Muscle of arm (tissue), 12 donors: Measurements from ENCODE around the gene CIC. TPM values are rescaled to one million over a fixed set of nuclear protein-coding genes. Genes with fewer than 3 reads are reported as not detected.

Experiments
- DNase-seq: peaks from one replicate; pipeline ENCODE4 v3.0.0-alpha.2; 2013
- polyA plus RNA-seq, 12 donors: library from polyadenylated mRNA; unstranded; fragments of 120-200 nt; gene quantifications; one replicate each; pipeline ENCODE4 v1.2.1, GENCODE V29; 2013; ENCODE audit not compliant: insufficient read length in 12 of 12

The CIC gene
- polyA plus RNA-seq, 12 donors = 25.3 to 66.6 (median 31.6) TPM; not detected in 1

DNA sequence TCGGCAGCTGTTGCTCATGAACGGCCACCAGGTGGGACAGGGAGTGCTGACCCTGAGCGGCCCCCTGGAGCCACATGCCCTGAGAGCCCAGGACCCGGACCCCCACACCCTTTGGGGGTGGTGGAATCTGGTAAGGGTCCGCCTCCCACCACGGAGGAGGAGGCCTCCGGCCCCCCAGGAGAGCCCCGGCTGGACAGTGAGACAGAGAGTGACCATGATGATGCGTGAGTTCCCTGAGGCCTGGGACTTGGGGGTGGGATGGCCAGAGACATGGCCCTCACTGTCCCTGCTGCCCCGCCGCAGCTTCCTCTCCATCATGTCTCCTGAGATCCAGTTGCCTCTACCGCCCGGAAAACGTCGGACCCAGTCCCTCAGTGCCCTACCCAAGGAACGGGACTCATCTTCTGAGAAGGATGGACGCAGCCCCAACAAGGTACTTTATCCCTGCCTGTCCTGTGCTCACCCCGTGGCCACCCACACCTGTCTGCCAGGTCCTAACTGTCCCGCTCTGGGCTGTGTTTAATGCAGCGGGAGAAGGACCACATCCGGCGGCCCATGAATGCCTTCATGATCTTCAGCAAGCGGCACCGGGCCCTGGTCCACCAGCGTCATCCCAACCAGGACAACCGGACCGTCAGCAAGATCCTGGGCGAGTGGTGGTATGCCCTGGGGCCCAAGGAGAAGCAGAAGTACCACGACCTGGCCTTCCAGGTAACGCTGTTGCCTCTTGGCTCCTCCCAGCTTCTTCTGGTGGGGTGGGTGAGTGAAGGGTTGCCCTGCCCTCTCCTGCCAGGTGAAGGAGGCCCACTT is 18.2 kb downstream of the CIC start:
- no peak for DNase-seq

DNA sequence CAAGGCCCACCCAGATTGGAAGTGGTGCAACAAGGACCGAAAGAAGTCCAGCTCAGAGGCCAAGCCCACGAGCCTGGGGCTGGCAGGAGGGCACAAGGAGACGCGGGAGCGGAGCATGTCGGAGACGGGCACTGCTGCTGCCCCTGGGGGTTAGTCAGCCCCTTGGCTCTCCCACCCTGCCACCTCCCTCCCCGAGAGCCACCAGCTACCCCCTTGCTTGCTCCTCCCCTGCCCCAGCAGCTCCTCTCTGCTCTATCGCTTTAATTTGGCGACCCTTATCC is 18.7 kb downstream of the CIC start:
- no peak for DNase-seq

- DNase-seq = no peak
These were observed 19.3 kb downstream of the CIC start for GRCh38 chr19:42288387-42288786.

DNA sequence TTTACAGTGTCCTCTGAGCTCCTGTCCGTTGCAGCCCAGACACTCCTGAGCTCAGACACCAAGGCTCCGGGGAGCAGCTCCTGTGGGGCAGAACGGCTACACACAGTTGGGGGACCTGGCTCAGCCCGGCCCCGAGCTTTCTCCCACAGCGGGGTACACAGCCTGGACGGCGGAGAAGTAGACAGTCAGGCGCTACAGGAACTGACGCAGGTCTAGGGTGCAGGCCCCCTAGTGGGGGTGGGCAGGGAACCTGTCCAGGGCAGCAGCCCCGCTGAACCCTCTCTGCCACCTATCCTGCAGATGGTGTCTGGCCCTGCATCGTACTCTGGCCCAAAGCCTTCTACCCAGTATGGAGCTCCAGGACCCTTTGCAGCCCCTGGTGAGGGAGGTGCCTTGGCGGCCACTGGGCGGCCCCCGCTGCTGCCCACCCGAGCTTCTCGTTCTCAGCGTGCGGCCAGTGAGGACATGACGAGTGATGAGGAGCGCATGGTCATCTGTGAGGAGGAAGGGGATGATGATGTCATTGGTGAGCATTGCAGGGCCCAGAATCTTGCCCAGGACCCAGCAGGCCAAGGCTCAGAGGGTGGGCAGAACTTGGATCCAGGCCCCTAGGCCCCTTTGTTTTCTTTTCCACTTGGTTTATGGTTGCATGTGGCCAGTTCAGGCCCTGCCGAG is 20.0 kb downstream of the CIC start:
- DNase-seq = no peak

- DNase-seq = no peak
These were observed 20.5 kb downstream of the CIC start for GRCh38 chr19:42289556-42290041.

- no peak for DNase-seq
These were observed 21.1 kb downstream of the CIC start for GRCh38 chr19:42290136-42290522.

DNA sequence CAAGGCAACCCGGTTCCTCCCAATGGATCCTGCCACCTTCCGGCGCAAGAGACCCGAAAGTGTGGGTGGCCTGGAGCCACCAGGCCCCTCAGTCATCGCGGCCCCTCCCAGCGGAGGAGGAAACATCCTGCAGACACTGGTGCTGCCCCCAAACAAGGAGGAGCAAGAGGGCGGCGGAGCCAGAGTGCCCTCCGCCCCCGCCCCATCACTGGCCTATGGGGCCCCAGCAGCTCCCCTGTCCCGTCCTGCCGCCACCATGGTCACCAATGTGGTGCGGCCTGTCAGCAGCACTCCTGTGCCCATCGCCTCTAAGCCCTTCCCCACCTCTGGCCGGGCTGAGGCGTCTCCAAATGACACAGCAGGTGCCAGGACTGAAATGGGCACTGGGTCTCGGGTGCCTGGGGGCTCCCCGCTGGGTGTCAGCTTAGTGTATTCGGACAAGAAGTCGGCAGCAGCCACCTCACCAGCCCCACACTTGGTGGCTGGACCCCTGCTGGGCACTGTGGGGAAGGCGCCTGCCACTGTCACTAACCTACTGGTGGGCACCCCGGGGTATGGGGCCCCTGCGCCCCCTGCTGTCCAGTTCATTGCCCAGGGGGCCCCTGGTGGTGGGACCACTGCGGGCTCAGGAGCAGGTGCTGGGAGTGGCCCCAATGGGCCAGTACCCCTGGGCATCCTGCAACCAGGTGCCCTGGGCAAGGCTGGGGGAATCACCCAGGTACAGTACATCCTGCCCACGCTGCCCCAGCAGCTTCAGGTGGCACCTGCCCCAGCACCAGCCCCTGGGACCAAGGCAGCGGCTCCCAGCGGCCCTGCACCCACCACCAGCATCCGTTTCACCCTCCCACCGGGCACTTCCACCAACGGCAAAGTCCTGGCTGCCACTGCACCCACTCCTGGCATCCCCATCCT is 21.7 kb downstream of the CIC start:
- no peak for DNase-seq

DNA sequence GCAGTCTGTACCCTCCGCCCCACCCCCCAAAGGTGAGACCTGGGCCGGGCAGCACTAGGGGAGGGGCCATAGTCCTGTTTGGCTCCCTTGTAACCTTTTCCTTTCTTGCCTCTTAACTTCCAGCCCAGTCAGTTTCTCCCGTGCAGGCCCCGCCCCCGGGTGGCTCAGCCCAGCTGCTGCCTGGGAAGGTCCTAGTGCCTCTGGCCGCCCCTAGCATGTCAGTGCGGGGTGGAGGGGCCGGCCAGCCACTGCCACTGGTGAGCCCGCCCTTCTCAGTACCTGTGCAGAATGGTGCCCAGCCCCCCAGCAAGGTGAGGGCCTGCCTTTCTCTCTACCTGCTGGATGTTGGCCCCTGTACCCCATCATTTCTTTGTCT is 22.4 kb downstream of the CIC start:
- no peak for DNase-seq

DNA sequence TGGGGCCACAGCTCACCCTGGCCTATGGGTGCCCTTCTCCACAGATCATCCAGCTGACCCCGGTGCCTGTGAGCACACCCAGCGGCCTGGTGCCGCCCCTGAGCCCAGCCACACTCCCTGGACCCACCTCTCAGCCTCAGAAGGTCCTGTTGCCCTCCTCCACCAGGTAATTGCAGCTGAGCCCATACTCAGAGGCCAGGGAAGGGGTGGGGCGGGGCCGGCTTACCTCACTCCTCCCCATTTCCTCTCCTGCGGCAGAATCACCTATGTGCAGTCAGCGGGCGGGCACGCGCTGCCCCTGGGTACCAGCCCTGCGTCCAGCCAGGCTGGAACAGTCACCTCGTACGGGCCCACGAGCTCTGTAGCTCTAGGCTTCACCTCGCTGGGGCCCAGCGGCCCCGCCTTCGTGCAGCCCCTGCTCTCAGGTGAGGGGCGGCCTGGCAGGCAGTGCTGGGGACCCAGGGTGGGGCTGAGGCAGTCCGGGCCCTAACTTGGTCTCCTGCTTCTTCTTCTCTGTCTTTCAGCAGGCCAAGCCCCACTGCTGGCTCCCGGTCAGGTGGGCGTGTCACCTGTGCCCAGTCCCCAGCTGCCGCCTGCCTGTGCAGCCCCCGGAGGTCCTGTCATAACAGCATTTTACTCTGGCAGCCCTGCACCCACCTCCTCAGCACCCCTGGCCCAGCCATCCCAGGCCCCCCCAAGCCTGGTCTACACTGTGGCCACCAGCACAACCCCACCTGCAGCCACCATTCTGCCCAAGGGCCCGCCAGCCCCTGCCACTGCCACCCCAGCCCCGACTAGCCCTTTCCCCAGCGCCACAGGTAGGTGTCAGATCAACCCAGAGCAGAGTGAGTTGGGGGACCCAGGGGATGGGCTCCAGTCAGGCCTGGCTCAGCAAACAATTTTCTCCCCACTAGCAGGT is 23.2 kb downstream of the CIC start:
- no peak for DNase-seq

DNA sequence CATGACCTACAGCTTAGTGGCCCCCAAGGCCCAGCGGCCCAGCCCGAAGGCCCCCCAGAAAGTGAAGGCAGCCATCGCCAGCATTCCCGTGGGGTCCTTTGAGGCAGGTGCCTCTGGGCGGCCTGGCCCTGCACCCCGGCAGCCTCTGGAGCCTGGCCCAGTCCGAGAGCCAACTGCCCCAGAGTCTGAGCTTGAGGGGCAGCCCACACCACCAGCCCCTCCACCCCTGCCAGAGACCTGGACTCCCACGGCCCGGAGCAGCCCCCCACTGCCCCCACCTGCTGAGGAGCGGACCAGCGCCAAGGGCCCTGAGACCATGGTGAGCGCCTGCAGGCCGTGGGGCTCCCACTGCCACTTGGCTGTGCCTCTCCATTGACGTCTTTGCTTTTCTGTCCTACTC is 23.9 kb downstream of the CIC start:
- DNase-seq = no peak

- no peak for DNase-seq
These were observed 24.5 kb downstream of the CIC start for GRCh38 chr19:42293540-42293939.

DNA sequence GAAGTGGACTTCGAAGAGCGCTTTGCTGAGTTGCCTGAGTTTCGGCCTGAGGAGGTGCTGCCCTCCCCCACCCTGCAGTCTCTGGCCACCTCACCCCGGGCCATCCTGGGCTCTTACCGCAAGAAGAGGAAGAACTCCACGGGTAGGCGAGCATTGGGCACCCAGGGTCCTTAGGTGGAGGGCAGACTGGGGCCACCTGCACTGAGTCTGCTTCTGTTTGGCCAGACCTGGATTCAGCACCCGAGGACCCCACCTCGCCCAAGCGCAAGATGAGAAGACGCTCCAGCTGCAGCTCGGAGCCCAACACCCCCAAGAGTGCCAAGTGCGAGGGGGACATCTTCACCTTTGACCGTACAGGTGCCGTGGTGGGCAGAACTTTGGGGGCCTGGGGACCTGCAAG is 24.9 kb downstream of the CIC start:
- no peak for DNase-seq

- DNase-seq = no peak
These were observed 25.6 kb downstream of the CIC start for GRCh38 chr19:42294471-42295137.

DNA sequence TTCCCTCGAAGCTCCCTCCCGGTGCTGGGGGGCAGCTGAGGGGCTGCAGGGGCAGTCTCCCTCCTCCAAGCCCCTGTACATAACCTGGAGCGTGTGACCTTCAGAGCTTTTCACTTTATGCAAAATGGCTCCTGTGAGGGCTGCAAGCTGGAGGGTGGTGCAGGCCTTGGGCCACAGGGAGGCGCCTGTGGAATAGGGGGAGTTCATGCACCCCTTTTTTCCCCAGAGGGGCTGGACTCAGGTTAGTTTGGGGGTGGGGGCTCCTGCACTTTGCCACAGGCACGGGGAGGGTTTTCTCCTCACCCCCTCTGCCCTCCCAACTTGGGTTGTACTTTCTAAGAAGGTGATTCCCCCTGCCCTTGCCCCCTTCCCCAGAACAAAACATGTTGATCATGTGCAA is 26.3 kb downstream of the CIC start:
- no peak for DNase-seq

DNA sequence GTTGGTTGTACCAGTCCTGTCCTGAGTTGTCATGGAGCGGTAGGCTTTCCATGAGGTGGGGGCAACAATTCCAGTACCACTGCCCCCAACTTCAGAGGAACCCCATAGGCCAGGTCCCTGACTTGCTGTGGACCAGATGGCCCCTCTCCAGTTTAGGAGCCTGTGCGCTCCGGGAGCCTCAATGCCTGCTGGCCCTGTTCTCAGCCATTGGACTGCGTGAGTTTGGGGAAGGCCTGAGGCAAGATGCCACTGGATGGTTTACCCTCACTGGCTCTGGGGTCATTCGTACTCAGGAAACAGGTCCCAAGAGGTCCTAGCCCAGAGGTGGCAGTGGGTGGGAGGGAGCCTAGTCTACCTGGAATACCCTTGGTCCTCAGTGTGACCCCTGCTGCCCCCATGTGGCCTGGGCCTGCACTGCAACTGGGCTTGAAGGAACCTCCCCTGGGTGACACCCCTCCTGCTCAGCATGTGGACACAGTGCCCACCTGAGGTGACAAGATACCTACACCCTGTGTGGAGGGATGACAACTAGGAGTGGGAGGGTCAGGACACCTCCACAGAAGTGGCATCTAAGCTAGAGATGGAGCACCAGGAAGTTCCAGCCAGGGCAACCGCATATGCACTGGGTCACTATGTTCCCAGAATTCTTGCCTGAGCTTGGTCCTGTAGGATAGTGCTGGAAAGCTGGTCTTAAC is 26.9 kb downstream of the CIC start:
- DNase-seq = no peak

DNA sequence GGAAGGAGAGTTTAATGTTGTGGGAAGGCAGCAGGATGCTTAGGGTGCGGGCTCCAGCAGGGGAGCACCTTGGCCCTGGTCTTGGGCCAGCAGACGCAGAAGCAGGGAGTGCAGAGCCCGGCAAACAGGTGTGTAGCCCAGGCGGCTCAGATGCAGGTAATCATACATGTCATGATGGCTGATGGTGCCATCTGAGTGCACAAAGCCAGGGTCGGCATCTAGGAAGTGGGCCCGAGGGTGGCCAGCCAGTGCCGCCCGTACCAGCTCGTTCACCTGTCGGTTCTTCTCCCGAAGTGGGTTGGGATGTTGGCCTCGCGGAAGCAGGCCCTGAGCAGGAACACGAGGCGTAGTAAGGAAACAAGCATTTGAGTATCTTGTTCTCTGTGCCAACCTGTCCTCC is 28.0 kb downstream of the CIC start:
- DNase-seq = no peak

DNA sequence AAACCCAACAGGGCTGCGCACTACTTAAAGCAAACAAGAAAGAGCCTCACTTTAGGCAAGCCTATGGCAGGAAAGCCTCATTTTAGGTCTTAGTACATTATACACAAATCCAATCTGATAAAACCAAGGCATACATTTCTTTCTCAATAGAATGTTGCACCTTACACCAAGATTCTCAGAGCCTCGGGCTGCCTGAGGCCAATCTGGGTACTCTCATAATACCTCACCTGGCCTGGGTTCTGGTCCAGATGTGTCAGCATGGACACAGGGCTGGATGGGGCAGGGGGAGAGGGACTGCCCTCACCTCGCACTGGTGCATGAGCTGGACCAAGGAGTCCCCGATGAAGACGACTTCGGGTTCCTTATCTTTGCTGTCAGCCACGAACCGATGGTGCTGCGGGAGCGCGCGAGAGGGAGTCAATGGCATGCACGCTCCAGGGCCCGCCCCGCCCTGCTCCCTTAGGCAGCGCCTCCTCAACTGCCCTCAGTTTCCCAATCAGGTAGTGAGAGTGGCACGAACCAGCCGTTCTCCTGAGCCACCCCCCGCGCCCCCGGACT is 32.7 kb downstream of the CIC start, which contains the start of gene PRR19:
PRR19 (plus strand) TSS at position 487 of the 558 bp plus-strand sequence. CDS start 7,453 bp downstream, outside the sequence.
- no peak for DNase-seq

DNA sequence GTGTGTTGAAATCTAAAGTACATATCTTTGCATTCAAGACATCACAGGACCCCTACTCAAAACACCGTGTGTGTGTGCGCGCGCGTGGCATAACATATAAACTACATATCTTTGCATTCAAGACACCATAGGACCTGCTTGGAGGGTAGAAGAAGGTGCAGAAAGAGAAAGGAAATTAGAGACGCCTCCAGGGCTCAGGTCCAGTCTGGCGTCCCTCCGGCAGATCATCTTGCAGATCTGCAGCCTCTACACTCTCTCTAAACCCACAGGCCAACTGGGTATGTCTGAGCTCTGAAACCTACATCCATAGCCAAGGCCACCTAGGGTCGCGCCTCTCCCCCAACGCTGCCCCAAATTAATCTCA is 34.0 kb downstream of the CIC start:
- no peak for DNase-seq

- DNase-seq = no peak
These were observed 34.8 kb downstream of the CIC start for GRCh38 chr19:42303876-42304275.

- DNase-seq = no peak
These were observed 37.6 kb downstream of the CIC start for GRCh38 chr19:42306646-42307045.
